IMR-90 (cell line): ENCODE results near the gene SLC25A21.

Experiments used
- CTCF ChIP-seq: conservative IDR thresholded peaks from 2 replicates; pipeline ENCODE4 v1.5.1; 2012; ENCODE audit warnings: mild to moderate bottlenecking, low read depth, low read length, improper control_type of control experiment
- FOS ChIP-seq: fragments of 150-350 bp; IDR thresholded peaks from 2 replicates; pipeline ENCODE4 v1.6.1; 2016; ENCODE audit warnings: low read depth, low read length
- POLR2A ChIP-seq: IDR thresholded peaks from 2 replicates; pipeline ENCODE4 v1.6.1; 2012; ENCODE audit warnings: mild to moderate bottlenecking, low read depth, low read length
- RAD21 ChIP-seq: IDR thresholded peaks from 2 replicates; pipeline ENCODE4 v1.6.1; 2012; ENCODE audit warnings: low read length, improper control_type of control experiment
- RCOR1 ChIP-seq: IDR thresholded peaks from 2 replicates; pipeline ENCODE4 v1.6.1; 2012; ENCODE audit warnings: mild to moderate bottlenecking, low read length, improper control_type of control experiment; ENCODE audit not compliant: insufficient replicate concordance
- USF2 ChIP-seq: fragments of 150-350 bp; IDR thresholded peaks from 2 replicates; pipeline ENCODE4 v1.6.1; 2017; ENCODE audit warnings: mild to moderate bottlenecking, antibody characterized with exemption, low read length, low read depth
- TF ChIP-seq, protein P1 (sequence below): fragments of 150-350 bp; IDR thresholded peaks from 2 replicates; pipeline ENCODE4 v1.6.1; 2016; ENCODE audit warnings: low read depth, mild to moderate bottlenecking, low read length, moderate library complexity, borderline replicate concordance

DNA sequence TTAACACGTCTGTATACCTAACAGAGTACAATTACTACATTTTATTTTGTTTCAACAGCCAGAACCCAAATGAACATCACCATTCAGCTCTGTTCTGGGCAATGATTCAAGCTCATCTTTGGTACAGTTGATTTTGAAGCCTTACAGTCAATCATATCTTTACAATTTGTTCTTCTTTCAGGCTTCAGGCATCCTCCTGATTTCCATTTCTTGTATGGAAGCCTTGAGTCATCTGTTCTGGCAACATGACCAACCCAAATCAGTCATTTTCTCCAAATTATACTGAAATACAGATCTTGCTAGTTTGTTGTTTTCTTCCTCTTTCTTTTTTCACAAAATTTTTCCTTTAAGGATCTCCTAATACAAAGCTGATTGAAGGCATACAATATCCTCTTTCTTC, 430.5 kb downstream of the SLC25A21 start:
- no peak for TF ChIP-seq CTCF
- TF ChIP-seq RCOR1: no peak
- TF ChIP-seq POLR2A: no peak
- TF ChIP-seq USF2: no peak
- no peak for TF ChIP-seq FOS
- TF ChIP-seq, protein P1, sequence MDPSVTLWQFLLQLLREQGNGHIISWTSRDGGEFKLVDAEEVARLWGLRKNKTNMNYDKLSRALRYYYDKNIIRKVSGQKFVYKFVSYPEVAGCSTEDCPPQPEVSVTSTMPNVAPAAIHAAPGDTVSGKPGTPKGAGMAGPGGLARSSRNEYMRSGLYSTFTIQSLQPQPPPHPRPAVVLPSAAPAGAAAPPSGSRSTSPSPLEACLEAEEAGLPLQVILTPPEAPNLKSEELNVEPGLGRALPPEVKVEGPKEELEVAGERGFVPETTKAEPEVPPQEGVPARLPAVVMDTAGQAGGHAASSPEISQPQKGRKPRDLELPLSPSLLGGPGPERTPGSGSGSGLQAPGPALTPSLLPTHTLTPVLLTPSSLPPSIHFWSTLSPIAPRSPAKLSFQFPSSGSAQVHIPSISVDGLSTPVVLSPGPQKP: no peak
- TF ChIP-seq RAD21: no peak
